NCI-H226 (cell line): ENCODE measurements around the gene GRM1.
A peak's percentile ranks its signal among the peaks of the same experiment; 100 is the strongest.

Source experiments
- DNase-seq: peaks from one replicate; pipeline ENCODE4 v3.0.0-alpha.2; 2015

The GRM1 gene

DNA sequence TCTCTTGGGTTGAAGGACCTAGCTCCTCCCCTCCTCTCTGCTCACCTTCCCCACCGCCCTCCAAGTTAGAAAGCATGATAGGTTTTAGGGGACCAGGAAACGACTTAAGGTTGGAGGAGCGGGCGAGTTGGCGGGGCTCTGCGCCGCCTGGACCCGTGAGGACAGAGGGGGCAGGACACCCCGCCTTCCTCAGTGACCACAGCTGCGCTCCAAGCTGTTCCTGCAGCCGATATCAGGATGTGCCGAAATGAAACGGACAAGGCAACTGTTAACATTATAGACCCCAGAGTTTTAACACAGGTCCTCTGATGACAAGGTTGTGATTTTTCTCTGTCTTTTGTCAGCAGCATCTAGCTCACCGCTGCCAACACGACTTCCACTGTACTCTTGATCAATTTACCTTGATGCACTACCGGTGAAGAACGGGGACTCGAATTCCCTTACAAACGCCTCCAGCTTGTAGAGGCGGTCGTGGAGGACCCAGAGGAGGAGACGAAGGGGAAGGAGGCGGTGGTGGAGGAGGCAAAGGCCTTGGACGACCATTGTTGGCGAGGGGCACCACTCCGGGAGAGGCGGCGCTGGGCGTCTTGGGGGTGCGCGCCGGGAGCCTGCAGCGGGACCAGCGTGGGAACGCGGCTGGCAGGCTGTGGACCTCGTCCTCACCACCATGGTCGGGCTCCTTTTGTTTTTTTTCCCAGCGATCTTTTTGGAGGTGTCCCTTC is at the start of gene GRM1:
TSS of gene GRM1 (plus strand) at position 212 of the 722 bp plus-strand sequence. CDS start at position 668, 456 bp downstream.
- DNase-seq, result no peak

DNA sequence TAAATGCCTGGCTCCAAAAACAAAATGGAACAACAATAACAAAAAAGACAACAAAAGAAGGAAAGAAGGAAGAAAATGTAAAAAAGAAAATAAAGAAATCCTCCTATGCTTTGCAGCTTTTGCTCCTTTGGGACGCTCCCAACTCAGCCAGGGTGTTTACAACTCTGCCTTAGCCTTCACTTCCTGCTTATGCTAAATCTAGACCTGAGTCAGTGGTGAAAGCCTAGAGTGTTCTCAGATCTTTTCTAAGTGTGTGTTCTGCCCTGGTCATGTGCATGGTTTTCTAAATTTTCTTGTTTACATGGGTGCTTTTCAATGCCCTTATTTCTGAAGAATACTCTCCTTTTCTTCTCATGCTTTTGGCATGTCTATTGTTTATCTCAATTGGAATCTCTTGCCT is 19.5 kb upstream of the GRM1 start:
- DNase-seq, result no peak

DNA sequence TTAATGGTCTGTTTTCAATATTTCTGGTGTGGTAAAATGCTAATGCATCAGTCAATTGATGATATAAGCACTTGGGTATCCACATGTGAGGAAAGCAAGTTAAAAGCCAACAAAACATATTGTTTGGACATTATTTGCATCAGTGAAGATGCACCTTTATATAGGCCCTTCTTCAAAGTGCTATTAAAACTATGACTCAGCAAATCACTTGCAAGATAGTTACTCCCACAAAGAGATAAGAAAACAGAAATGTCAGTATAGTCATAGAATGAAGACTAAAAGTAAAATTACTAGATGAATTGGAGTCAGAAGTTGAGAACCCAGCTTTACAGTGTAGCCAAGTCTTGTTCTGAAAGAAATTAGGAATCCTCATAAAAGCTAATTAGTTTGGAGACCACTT is 14.6 kb upstream of the GRM1 start:
- no peak for DNase-seq

DNA sequence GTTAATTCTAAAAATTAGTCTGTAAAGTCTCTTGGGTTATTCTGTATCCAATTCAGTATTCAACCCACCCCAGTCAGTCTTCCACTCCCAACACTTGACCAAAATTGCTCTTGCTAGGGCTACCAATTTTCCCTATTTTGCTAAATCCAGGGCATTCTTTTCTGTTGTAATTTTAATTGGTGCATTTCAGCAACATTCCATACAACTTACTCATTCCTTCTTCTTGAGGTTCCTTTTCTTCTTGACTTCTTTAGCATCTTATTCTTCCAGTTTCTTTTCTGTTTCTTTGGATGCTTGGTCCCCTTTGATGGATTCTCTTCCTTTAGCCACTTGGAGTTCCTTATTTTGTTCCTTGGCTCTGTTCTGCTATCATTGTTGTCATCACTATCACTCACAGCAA is 11.2 kb upstream of the GRM1 start:
- DNase-seq, result no peak

DNA sequence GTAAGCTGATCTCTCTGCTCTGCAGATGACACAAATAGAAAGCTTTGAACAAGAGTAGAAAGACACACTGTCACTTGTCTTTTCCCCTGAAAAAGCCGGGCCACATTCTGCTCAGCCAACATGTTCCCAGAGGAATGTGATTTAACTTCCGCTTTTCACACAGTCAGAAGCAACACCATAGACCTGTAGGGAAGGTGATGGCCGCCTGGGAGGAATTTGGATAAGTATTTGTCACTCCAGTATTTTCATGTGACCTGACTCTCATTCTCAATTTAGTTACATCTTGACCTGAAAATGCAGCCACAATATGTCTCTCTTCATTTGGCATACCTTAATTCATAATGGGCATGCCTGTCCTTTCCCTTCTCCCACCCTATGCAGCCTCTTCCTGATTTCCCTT is 2.0 kb upstream of the GRM1 start:
- no peak for DNase-seq

DNA sequence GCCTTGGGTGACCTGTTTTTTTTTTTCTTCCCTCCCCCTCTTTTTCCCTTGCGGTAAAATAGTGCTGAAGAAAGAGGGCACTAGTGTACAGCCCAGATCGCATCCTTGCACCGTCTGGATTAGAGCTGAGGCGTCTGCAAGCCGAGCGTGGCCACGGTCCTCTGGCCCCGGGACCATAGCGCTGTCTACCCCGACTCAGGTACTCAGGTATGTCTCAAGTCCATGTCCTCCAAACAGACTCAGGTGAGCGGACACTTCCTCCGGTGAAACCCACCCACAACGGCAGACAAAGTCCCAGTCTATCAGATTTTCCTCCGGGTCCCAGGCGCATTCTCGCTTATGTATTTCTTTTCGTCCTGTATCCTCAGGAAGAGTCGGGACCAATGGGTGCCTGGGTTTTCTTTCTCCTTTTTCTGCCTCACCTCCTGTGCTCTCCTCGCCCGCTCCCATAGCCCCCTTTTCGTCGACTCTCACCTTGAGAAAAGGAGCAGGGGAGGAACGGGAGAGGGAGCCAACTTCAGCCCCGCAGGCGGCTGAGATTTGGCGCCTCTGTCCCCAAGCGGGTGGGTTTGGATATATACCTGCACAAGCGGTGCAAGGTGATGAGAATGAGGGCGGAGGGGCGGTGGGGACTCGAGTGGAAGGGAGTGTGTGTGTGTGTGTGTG is 1.1 kb upstream of the GRM1 start:
- no peak for DNase-seq

DNA sequence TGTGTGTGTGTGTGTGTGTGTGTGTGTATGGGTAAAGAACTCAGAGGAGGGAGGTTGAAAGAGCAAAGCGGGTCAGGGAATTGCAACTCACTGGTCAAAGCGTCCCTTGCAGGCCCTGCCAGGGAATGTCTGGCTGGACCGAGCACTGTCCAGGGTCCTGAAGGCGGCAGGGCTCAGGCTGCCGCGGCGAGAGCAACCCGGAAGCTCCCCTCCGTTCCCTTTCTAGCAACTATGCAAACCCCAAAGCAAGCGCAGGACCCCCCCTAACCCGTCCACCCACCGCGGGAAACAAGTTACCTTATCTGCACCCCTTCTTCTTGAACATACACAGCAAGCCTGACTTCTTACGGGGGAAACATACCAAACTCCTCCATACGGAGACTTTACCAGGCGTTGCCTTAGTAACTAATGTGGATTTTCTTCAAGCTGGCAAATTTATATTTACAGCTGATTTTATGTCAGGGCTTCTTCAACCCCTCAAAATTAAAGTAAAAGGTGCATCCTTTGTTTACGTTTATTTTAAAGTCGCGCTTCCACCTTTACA is 538 bp upstream of the GRM1 start:
- DNase-seq, result peak; percentile 19

DNA sequence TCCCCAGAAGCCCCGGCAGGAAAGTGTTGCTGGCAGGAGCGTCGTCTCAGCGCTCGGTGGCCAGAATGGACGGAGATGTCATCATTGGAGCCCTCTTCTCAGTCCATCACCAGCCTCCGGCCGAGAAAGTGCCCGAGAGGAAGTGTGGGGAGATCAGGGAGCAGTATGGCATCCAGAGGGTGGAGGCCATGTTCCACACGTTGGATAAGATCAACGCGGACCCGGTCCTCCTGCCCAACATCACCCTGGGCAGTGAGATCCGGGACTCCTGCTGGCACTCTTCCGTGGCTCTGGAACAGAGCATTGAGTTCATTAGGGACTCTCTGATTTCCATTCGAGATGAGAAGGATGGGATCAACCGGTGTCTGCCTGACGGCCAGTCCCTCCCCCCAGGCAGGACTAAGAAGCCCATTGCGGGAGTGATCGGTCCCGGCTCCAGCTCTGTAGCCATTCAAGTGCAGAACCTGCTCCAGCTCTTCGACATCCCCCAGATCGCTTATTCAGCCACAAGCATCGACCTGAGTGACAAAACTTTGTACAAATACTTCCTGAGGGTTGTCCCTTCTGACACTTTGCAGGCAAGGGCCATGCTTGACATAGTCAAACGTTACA is 817 bp downstream of the GRM1 start:
- DNase-seq, result no peak

DNA sequence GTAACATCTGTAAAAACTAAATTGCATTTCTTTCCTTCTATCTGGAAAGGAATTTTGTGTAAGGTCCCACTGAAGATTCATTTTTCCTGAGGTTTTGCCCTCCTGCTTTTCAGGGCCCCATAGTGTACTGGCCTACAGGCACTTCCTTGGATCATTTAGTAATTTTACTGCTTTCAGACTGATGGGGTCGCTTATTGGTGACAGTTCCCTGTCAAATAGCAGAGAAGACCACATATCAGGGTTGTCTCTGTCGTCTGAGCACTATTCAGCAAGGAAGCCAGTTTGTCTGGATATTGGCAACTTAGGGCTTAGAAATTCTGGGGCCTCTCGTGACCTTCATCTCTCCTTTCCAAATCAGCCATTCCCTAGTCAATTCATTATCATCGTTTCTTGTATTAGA is 3.5 kb downstream of the GRM1 start:
- no peak for DNase-seq

DNA sequence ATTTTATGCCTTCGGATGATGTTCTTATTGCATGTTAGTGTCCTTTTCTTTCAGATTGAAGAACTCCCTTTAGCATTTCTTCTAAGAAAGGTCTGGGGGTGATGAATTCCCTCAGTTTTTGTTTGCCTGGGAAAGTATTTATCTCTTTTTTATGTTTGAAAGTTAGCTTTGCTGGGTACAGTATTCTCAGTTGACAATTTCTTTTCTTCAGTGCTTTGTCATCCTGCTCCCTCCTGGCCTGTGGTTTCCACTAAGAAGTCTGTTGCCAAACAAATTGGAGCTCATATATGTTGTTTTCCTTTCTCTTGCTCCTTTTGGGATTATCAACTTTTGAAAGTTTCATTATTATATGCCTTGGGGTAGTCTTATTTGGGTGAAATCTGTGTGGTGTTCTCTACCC is 11.5 kb downstream of the GRM1 start:
- no peak for DNase-seq

DNA sequence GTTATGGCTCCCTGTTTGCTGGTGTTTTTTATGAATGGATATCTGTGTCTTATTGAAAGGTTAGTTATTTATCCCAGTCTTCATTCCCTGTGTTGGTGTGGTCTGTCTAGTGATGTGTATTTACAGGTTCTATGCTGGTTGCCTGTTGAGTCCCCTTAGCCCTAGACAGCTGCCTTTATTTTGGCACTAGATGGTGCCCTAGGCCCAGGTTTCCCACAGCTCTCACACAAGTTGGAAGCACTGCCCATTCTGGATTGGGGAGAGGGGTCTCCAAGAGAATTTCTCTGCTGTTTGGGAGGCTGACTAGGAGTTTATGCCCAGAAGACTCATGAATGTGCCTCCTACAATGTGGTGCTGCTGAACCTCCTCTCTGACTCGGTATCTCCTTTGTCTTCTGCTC is 12.4 kb downstream of the GRM1 start:
- peak; percentile 3 for DNase-seq

DNA sequence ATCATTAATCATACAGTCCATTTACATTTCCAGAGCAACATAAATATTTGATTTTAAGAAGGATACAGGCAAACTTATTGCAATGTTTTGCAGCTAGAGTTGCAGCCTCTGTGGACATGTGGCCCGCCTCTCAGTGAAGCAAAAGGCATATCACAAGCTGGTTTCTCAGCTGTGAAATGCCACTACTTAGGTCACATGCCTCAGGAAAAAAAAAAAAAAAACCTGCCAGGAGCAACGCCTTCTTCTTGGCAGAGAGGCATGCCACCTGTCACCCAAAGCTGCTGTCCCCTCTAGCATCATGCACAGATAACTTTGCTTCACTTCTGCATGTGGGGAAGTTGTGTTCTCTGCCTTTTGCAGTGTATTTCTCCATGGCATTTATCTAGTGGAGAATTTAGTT is 18.5 kb downstream of the GRM1 start:
- DNase-seq, result no peak

DNA sequence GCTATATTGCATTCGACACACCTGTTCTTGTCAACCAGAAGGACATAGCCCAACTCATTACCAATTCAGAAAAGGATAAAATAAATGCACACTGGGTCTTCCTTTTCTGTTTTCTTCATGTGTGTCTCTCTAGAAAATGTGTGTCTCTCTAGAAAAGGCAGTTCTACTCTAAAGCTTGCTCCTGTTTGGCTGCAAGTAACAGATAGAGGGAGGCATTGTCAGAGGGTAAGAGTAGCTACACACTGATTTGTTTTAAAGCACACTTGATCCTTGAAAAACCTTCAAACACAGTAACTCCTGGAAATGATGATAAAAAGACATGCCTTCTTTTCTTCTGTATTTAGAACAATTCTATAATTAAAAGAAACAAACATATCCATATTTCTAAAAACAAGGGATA is 21.3 kb downstream of the GRM1 start:
- DNase-seq, result no peak

DNA sequence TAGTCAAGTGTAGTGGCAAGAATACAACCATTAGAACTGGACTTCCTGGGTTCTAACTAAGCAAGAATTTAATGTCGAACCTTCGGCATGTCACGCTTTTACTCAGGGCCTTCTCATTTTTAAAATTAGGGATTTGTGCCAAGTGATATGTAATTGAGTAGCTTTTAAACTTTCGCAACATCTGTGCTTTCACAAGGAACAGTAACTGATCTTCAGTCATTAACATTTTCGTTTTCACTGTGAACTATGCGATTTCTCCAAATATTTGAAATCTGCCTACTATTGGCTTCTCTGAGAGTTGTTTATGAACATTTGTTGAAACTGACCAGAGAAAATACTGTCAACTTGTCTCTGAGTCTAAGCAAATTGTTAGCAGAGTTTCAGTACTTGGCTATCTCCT is 27.6 kb downstream of the GRM1 start:
- DNase-seq, result no peak

DNA sequence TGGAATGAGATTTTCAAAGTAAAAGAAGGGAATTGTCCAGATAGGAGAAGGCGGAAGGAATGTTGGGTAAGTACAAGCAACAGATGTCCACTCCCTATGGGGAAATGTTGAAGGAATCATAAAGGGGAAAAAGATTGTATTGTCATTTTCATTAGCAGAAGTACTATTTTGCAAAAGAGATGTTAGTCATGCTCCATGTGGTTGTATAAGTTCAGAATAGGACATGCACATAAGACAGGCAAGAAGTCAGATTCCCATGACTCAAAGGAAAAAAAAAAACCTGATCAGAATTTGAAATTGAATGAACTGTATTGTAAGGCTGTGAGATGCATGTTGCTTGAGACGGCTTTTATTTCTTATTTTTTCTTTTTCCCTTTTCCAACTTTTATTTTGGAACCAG is 36.8 kb downstream of the GRM1 start:
- DNase-seq, result no peak

DNA sequence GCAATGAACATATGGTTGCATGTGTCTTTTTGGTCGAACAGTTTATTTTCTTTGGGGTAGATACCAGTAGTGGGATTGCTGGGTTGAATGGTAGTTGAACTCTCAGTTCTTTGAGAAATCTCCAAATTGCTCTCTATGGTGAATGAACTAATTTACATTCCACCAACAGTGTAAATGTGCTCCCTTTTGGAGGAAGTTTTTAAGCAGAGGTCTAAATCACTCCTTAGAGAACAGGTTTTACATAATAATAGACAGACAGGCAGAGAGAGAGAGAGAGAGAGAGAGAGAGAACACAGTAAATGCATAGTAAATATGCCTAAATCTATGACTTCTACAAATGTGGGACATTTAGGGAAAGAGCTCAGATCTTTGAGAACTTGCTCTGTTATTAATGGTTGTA is 37.6 kb downstream of the GRM1 start:
- DNase-seq, result no peak

DNA sequence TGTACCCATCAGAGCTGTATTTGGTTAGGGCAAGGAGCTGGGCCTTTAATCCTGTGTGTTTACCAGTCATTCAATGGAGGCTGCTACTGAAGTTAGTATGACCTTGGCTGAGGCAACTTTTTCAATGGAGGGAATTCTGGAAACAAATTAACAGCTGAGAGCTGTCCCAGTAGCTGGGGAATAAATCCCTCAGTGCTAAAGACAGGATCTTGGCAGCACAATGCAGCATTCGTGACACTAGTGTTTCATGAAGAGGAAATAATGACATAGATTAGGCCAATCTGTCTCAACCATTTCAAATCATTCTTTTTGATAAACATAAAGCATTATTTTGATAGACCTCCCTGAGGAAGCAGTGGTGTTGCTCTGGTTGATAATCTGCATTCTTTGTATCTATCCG is 42.9 kb downstream of the GRM1 start:
- no peak for DNase-seq

DNA sequence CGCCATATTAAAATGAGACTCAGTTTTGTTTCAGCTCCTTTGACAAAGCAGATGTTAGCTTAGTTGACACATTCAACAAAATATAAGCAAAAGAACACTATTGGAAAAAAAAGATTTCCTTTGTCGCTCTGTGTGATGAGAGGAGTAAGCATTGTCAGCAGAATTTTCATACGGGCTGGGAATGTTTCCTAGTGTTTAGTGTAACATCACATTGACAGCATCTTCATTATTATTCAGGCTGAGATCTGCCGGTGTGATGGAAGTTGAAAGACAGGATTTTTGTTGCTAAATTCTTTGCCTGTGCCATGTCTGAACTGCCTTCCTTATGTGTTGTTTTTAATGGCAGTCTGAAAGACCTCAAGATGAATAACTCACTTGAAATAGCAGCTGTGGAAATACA is 49.1 kb downstream of the GRM1 start:
- DNase-seq, result no peak

DNA sequence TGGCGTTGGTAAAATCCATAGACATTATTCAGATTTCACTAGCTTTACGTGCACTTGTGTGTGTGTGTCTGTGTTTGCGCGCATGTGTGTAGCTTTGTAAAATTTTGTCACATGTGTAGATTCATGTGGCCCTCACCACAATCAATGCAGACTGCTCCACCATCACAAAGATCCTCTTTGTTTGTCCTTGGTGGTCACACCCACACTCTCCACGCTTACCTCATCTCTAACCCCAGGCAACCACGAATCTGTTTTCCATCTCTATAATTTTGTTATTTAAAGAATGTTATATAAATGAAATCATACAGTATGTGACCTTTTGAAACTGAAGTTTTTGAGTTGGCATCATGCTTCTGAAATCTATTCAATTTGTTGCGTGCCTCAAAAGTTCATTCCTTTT is 58.5 kb downstream of the GRM1 start:
- no peak for DNase-seq

DNA sequence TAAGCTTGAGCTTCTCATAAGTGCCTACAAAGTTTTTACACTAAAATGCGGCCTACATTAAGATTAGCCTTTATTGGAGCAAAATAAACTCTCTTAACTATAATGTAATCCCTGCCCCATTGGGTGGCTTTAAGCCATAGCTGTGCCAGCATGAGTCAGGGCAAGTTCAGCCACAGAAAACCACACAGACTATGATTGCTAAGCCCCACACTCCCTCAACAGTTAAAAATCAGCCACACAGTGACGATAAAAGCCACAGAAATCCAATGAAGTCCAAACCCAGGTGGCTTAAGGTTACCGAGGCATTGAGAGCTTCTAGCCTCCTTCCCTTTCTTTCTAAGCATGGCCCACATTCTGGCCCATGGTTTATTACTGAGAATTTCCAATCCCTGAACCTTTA is 61.6 kb downstream of the GRM1 start:
- DNase-seq, result no peak

DNA sequence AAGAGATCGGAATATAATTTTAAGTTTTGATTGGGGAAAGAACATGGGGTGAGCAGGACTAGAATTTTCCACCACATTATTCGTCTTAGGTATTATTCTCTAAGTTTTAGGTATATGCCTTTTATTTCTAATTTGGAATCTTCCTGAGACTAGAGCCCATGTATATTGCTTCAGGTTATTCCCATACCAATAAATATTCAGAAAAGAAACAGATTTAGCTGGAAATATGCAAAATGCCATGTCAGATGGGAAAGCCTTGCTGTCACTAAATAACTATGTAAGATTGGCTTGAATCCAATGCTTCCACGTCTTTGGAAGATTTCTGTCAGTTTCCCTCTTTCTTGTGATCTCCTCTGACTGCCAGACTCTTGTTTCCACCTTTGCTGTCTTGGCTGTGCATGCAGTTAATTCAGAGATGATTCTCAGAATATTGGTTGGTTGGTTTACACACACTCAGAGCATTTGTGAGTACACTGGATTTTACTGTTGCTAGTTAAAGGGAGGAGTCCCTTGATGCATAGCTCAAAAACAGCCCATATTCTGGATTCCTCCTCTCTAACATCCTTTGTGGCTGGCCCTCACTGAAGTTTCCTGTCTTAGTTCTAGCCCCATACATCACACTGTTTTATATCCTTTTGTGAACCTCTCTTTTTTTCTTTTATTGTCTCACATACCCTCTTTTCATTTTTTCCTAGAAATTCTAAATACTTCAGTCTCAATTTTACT is 64.3 kb downstream of the GRM1 start:
- DNase-seq, result no peak

DNA sequence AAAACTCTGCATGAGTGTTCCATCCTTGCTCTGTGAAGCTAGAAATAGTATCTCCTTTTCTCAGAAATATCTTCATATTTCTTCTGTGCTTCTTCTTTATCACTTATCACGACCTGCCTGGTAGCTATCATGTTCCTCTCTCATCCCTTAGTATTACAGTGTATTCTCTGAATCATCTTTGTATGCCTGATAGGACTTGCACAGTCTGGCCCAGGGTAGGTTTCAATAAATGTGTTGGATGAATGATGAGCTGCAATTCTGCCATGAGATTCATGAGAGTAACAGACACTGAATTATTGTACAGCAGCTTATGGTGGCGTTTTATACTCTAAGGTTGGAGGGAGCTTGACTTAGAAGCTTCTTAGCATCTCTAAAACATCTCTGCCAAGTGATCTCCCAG is 66.6 kb downstream of the GRM1 start:
- no peak for DNase-seq

DNA sequence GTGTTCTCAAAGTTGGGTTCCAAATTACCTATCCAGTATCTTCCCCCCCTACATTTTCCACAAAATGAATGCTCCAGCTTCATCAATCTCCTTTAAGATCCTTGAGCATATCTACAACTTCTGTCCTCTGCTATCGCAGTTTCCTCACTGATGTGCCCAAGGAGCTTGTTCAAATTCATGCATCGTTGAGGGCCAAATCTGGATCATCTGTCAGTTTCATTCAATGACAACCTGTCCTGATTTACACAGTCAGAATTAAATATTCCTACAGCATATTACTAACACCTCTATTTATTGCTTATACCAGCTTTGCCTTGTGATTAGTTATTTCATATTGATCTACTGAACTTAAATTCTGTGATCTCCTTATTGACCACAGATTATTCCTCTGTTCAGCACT is 68.7 kb downstream of the GRM1 start:
- DNase-seq, result no peak

DNA sequence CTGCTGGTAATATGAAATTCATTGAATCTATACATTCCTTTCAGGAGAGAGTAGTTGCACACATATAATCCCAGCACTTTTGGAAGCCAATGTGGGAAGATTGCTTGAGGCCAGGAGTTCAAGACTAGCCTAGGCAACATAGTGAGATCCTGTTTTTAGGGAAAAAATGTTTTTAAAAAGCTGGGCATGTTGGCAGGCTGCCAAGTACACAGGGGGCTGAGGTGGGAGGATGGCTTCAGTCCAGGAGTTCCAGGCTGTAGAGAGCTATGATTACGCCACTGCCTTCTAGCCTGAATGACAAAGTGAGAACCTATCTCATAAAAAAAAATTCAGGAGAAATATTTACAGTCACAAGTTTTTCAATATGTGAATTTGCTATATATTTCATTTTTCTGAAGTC is 71.9 kb downstream of the GRM1 start:
- no peak for DNase-seq
